Measurements from ENCODE around the gene ANKRD33. TPM values are rescaled to one million over a fixed set of nuclear protein-coding genes. Genes with fewer than 3 reads are reported as not detected.

Gene ANKRD33
- total and polyA plus RNA-seq, 2 of the 8 experiments (the other 6 are each of a cell fraction or from before 2014, with no cell fraction given), result 0.41 to 0.53 TPM

DNA sequence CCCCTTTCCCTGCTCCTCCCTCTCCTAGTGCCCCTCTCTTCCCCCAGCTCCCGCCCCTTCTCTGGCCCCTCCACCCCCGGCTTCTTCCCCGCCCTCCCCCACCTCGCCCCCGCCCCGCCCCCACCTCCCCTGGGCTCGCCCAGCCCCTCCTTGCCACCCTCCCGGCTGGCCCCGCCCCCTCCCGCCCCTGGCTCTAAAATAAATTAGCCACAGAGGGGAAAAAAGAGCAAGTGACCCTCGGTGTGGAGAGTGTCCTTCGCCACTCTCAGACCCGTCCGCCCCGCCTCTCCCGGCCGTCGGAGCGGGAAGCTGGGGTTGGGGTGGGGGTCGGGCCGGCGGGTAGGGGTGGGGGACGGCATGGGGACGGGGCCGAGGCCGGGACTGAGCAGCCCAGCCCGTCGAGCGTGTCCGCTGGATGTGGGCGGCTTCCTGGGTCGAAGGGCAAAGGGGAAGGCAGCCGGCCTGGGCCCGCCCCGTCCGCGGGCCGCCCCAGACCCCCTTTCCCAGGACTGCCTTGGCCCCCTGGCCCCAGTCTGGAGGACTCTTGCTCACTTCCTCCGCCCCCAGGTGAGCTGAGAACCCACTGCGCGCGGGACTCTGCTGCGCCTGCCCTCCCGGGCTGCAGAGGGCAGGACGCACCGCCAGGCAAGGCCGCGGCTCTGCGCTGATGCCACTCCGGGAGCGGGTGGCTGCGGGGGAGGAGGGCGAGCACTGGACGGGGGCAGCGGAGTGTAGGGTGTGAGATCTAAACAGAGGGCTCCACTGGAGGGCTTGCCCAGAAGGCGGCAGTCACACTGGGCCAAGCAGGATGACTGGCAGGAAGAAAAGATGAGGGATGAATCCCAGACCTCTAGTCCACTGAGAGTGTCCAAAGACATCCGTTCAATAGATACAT lies 38.8 kb upstream of the ANKRD33 start:
- FAIRE-seq (no peak), DNase-seq (ENCODE audit: low read depth in 1 of 2, low spot score in 2 of 2) (peak in 1 of 2 experiments; percentile 82)
- Histone ChIP-seq H3K56ac (replicated peaks; ENCODE audit: insufficient read length, low read depth, low read length) (no peak overlapping the region), H3K4me3 (ENCODE audit: extremely low read depth in 1 of 4, insufficient read depth in 2 of 4, low read depth in 3 of 4, low read length in 4 of 4) (peak overlapping the region; percentile 34 to 91 (median 54)), H2BK5ac (ENCODE audit: low read depth, low read length) (peak overlapping the region; percentile 60; the same call in 1 of the 2 replicates), H3K4me1 (replicated peaks in 1 of 4; ENCODE audit: control insufficient read depth in 3 of 4, insufficient read depth in 4 of 4, low read length in 3 of 4) (peaks cover 12 to 30% (median 21%) of the 10 kb centered on the region in 4 experiments), H2BK15ac (ENCODE audit: low read length) (no peak overlapping the region), H2BK12ac (ENCODE audit: low read depth, low read length) (no peak overlapping the region; the same call in 1 of the 2 replicates), H2BK120ac (replicated peaks; ENCODE audit: low read depth, low read length) (no peak overlapping the region), H3K4me2 (ENCODE audit: insufficient read depth in 1 of 2, low read depth in 2 of 2, low read length in 2 of 2) (peak overlapping the region; percentile 78 to 84), H3K79me1 (ENCODE audit: low read depth, low read length) (peaks cover 3% of the 10 kb centered on the region; the same call in 1 of the 2 replicates), H3K23ac (ENCODE audit: insufficient read length) (no peak overlapping the region), H3K79me2 (ENCODE audit: control insufficient read depth in 1 of 2, insufficient read depth in 2 of 2, low read length in 2 of 2) (peaks cover 0 to 4% of the 10 kb centered on the region in 2 experiments; a peak in 2 of 4 replicates), H4K91ac (replicated peaks; ENCODE audit: insufficient read length, low read length) (peak overlapping the region; percentile 30), H3K18ac (ENCODE audit: extremely low read depth, low read length) (peak overlapping the region; percentile 38; the same call in 1 of the 2 replicates), H4K20me1 (replicated peaks in 1 of 2; ENCODE audit: control insufficient read depth in 1 of 2, insufficient read depth in 2 of 2, low read length in 2 of 2) (peaks cover 2 to 14% of the 10 kb centered on the region in 2 experiments), H4K5ac (ENCODE audit: insufficient read length, low read depth, low read length) (peak overlapping the region; percentile 43), H3K36me3 (ENCODE audit: control insufficient read depth in 2 of 4, insufficient read depth in 4 of 4, low read length in 3 of 4) (no peaks in the 10 kb centered on the region), H3K27ac (ENCODE audit: low read depth, low read length) (no peak overlapping the region), H2AFZ (ENCODE audit: low read length) (no peak overlapping the region), H3K9me3 (ENCODE audit: insufficient read depth in 2 of 2, low read depth in 1 of 2, low read length in 1 of 2) (no peaks in the 10 kb centered on the region), H3K14ac (ENCODE audit: insufficient read length) (no peak overlapping the region), H3K27me3 (replicated peaks in 1 of 4; ENCODE audit: control insufficient read depth in 3 of 4, extremely low read depth in 1 of 4, insufficient read depth in 3 of 4, low read length in 3 of 4) (peaks cover 6 to 44% (median 38%) of the 10 kb centered on the region in 4 experiments), H3K23me2 (ENCODE audit: low read depth, low read length) (peaks cover 18% of the 10 kb centered on the region; the same call in 1 of the 2 replicates), H2AK5ac (ENCODE audit: low read depth, low read length) (0 out of 2 replicates have a peak overlapping the region, but pooled peaks have one; percentile 6), H3K9ac (replicated peaks in 1 of 4; ENCODE audit: extremely low read depth in 1 of 4, low read depth in 3 of 4, low read length in 3 of 4) (0 out of 7 replicates have a peak overlapping the region, but pooled peaks of 1 of the 4 experiments have one; percentile 13), H4K8ac (ENCODE audit: extremely low read depth, insufficient read depth, low read length) (0 out of 2 replicates have a peak overlapping the region, but pooled peaks have one; percentile 51), H3K4ac (replicated peaks; ENCODE audit: insufficient read length, low read depth, low read length) (peak overlapping the region; percentile 38), H2BK20ac (ENCODE audit: low read length) (no peak overlapping the region)
- ChIA-PET CTCF (ENCODE audit: partially characterized antibody) (interaction anchor here (1.0 to 8.5 kb wide), 9 partner anchors 10 to 73 kb away, joined by 3 to 132 read pairs (median 7); no protein-coding TSS in a partner anchor), POLR2A (ENCODE audit: partially characterized antibody) (interaction anchor here (1.0 to 11.0 kb wide), 6 partner anchors 12 to 202 kb away, joined by 3 to 107 read pairs (median 4); partner anchors contain the start of gene NR4A1)
- WGBS, 2 experiments (ENCODE audit: extremely low coverage in 1 of 2, insufficient coverage in 1 of 2, insufficient read length in 1 of 2, insufficient replicate concordance in 2 of 2, low coverage in 1 of 2, low lambda C conversion rate in 2 of 2, missing lambda C conversion rate in 1 of 2), result 14% methylated on average over 15 of the region's 57 CpGs; no CpG with 5 or more reads in 1 of the 2 experiments
- TF ChIP-seq EGR1 (IDR thresholded peaks at IDR 0.05; ENCODE audit: borderline replicate concordance, low read depth, low read length) (0 out of 2 replicates have a peak, but pooled peaks have one; percentile 6), PHF8 (conservative IDR thresholded peaks at IDR 0.05; ENCODE audit: low read depth, low read length) (no peak), HDAC6 (IDR thresholded peaks at IDR 0.05; ENCODE audit: low read depth, low read length) (no peak), CREB1 (IDR thresholded peaks at IDR 0.05) (no peak), RAD21 (IDR thresholded peaks at IDR 0.05 in 1 of 2, conservative IDR thresholded peaks at IDR 0.05 in 1 of 2; ENCODE audit: low read depth in 2 of 2, low read length in 2 of 2) (peak; percentile 22 to 56; a peak in 2 of 4 replicates), SIN3A (conservative IDR thresholded peaks at IDR 0.05 in 1 of 2, IDR thresholded peaks at IDR 0.05 in 1 of 2; ENCODE audit: low read depth in 1 of 2, low read length in 2 of 2) (no peak), TAF1 (IDR thresholded peaks at IDR 0.05; ENCODE audit: low read depth, low read length) (no peak), CHD2 (IDR thresholded peaks at IDR 0.05; ENCODE audit: low read length) (no peak), EP300 (IDR thresholded peaks at IDR 0.05; ENCODE audit: borderline replicate concordance in 1 of 2, low read depth in 2 of 2, low read length in 2 of 2) (no peak)

Measured in H1 (cell line).